Activated CD4-positive, alpha-beta T cell treated with anti-CD3 and anti-CD28 coated beads, Interleukin-10, Interleukin-2, amounts not matched to agents 100 ng/mL and 50 ng/mL, durations not matched to agents 16 hours and 8 hours (primary cell): ENCODE data around the gene IQSEC1.
A peak's percentile ranks its signal among the peaks of the same experiment; 100 is the strongest.

ENCODE experiments used
- DNase-seq: peaks from one replicate; pipeline ENCODE4 v3.0.0-alpha.2; 2020

Gene IQSEC1

DNA sequence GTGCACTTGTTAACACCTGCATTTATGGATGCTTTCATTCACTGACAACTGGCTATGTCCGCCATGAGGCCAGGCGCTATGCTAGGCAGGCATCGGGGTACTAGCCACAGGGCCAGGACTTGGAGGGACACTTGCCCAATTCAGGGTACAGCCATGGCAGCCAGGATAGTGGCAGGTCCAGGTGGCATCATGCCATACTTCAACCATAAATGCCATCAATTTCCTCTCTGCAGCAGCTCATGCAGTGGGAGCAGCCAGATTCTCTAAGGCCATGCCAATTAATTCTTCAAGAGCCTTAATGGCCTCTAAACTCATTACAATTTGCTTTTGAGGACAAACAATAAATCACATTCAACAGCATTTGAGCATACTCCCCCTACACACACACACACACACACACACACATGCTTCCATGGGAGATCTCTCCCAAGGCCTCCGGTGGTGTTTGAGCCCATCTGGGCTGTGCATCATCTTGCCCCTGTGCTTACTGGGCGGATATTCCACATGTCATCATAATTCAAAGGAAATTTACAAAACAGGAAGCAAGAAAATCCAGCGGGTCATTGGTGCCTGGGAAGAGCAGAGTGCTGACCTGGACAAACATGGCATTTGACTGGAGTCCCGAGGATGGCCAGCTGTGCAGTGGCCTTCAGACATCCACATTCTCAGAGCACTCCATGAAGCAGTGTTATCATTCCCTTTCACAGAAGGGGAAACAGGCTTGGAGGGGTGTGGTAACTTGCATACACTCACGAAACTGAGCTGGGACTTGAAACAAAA is 109.1 kb downstream of the IQSEC1 start:
- no peak for DNase-seq

DNA sequence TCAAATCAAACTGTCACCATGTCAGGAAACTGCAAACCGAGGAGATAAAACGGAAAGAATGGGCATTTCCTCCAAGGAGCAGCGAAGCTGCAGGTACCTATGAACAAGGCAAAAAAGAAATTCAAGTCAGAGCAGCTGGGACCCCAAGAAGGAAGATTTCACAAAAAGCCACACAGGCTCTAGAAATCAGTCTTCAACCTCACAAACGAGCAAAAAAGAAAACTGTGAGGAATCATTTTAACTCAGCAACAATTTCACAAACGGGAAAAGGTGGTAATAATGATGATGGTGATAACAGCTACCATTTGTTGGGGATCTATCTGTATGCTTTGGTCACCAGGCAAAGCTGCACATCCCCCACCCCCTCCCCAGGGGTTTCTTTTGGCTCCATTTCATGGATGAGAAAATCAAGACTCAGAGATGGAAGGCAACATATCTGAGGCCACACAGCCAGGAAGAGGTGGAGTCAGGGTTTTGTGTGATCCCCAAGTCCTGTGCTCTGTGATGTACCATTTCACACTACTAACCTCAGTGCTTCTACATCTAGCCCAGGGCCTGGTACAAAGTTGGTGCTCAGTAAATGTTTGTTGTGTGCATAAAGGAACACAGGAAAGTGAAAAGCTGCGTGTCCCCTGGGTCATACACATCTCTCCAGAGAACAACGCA is 109.9 kb downstream of the IQSEC1 start:
- DNase-seq: peak; percentile 88

DNA sequence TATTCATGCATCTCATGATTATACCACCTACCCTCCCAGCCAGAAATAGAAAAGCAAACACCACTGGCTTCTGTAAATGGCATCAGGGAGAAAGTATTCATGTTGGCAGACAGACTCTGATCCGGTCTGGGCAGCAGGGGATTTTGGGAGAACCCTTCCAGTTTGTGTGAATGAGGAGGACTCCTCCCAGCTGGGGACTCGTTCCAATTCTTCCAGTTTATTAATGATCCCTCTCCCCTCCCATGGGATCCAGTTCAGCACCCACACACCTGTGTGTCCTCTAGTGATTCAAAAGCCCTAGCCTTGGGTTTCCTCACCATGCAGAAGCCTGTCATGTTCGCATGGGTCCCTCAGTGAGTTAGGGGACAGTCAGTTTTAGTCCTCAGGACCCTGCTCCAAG is 110.9 kb downstream of the IQSEC1 start:
- DNase-seq: no peak

DNA sequence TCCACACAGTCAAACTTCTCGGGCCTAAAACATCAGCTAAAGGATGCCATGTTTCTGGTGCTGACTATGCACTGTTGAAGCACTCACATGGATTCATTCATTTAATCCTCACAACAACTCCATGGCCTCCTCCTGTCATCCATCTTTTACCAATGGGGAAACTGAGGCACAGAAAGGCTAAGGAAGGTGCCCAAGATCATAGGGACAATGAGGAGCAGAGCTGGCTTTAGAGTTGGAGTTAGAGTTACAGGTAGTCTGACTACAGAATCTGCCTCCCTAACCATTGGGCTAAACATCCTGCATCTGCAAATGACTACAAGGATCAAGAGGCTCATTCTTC is 111.6 kb downstream of the IQSEC1 start:
- DNase-seq: no peak

DNA sequence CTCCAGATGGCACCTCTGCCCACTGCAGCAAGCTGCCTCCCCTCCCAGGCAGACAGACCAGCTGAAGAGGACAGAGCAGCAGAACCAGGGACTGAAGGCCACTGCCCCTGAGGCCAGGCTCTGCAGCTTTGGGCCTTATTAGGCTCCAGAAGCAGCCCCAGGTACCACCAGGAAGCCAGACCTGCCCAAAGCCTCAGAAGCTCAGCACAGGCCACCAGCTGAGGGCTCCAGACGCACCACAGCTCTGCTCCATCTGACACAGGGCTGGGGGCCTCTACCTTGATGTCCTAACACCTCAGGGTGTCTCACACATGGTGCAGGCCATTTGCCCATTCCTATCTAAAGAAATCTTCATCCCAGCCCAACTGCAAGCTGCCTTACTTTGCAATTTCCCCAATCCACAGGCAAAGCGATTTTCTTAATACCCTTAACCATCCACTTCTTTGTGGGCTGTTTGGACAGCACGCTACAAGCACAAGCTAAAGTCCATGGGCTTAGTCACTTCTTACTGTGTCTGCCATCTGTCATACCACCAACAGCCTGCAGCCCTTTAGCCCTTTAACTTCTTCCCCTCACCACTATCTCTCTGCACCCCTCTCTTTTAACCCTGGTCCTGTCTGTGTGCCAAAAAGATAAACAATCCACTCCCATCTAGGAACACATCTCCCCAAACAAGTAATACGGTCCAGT is 112.1 kb downstream of the IQSEC1 start:
- DNase-seq: no peak

DNA sequence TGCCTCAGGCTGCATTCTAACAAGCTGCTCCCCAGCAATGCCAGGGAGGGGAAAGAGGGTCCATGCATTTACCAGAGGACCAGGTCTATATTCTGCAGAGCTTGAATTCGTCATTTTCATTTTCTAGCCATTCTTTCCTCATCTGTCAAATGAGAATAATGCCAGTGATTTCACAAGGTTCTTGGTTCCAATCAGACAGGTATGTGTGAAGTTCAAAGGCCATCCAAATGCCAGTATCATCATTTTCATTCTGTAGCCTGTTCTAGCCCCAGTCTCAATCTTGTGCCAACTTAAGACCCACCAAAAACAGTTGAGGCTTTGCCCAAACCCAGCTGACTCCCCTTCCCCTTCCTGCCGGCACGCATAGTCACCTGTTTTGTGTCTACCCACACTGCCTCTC is 112.7 kb downstream of the IQSEC1 start:
- no peak for DNase-seq

DNA sequence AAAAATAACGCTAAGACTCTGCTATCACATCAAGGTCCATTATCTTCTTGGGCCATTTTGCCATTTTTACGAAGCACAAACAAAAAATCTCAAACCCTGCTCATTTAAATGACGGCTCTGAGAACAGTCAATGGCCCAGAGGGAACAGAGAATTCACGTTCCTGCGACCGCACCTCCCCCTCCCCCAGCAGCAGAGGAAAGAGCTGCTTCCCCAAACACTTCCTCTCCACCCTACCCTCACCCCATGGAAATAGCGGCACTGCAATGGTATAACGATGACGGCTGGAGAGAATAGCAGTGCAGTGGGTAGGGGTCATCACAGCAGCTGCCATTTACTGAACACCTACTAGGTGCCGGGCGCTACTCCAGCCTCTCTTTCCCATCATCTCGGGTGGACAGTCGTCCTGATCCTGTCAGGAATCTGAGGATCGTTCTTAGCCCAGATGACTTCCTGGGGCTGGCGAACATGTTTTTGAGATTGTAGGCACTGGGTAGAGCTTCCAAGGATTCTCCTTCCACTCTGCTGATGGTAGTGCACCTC is 113.3 kb downstream of the IQSEC1 start:
- DNase-seq: no peak

DNA sequence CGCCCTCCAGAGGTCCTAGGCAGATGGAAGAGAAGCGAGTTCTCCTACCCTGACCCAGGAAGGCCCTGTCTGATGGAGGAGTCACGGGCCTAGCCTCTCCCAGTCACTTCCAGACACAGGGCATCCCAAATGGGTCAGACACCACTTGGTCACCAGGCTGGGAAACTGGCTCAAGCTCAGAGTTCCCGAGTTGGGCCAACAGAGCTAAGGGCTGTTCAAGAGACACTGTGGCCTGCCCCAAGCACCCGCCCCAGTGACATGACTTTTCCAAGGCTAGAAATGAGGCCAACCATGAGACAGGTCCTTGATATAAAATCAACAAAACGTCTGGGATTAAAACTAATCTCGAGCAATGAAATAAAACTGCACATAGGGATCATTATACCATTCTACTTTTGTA is 113.8 kb downstream of the IQSEC1 start:
- DNase-seq: no peak

DNA sequence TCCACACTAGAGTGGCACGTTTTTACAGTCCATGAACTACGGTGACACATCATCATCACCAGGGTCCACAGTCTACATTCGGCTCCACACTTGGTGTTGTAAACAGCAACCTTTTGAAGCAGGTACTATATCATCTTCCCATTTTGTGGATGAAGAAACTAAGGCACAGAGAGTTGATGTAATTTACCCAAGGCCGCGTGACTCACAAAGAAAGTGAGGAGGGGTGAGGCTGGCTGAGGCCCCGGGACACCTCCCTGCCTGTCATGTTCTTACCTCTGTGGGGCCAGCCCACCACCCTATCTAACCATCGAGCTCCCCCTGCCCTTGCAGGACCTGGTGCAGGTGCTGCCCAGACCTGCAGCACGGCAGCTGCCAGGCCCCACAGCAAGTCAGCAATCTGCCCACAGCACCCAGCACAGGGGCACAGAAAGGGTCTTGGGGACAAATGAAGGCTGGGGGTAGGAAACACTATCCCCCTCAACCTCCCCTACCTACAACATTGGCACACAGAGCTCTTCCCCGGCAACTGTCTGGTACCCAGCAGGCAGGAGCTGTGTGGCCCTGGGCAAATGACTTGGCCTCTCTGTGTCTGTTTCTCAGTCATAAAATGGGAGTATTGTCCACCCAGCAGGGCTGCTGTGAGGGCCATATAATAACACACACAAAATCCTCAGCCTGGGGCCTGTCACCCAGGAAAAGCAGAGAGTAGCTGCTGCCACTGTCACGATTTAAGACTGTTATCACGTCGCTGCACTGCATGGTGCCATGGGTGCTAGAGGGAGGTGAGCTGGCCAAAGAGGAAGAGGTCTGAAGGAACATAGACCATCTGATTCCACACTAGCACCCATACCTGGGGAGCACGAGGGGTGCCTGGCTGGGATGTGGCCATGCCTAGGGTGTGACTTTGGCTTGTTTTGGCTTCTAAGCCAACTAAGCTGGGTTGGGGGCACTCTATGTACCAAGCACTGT is 115.1 kb downstream of the IQSEC1 start:
- DNase-seq: no peak

DNA sequence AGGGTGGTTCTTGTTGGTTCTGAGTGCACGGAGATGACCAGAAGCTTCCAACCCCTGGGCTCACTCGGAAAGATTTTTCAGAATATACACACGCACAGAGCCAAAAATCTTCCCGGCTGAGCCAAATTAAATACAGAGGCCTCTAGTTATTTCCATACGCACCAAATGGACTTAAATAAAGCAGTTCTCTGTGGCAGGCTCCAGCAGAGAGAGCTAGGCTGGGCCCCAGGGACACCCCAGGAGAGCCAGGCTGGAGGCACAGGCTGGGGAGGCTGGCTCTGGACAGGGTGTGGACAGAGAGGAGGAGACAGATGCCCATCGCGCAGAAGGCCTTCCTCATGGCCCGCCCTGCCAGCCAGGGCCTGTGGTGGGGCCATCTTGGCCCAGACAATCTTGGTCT is 115.9 kb downstream of the IQSEC1 start:
- DNase-seq: no peak

DNA sequence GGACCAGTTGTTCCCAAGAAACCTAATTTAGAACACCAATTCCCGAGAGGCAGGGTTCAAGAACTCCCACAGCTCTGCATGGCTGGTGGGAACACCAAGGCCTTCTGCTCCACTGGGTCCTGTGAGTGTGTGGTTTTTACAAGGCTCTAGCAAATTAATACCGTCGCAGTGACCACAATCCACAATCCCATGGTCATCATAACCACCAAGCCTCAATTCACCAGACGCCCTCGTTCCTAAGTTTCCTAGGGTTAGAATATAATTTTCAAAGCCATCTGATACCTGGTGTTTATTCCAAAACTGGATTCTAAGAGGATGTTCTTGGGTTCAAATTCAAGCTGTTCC is 116.9 kb downstream of the IQSEC1 start:
- no peak for DNase-seq

DNA sequence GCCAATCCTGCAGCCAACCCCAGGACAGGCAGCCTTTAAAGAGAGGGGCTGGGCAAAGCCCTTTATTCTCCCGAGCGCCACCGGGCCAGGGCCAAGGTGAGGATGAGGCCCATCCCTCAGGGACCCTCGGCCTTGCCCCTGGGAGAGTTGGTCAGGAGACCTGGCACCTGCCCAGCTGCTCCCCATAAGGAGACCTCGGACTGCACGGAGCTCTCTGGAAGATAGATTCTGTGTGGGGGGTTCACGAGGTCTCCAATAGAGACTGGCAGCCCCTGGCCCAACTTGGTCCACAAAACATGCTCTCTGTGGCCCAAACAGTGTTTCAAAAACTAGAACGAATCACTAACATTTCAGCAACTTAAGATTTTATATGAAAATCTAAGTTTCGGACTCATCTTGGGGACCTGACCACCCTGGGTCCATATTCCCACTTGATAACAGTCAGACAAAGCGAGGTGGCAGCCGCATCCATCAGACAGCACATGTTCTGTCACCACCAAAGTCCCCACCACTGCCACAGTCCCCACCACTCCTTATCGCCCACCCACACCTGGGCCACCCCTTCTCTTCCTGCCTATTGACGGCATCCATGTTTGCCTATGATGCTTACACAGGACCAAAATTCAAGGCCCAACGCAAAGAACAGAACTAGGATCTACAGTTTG is 117.4 kb downstream of the IQSEC1 start:
- DNase-seq: no peak

DNA sequence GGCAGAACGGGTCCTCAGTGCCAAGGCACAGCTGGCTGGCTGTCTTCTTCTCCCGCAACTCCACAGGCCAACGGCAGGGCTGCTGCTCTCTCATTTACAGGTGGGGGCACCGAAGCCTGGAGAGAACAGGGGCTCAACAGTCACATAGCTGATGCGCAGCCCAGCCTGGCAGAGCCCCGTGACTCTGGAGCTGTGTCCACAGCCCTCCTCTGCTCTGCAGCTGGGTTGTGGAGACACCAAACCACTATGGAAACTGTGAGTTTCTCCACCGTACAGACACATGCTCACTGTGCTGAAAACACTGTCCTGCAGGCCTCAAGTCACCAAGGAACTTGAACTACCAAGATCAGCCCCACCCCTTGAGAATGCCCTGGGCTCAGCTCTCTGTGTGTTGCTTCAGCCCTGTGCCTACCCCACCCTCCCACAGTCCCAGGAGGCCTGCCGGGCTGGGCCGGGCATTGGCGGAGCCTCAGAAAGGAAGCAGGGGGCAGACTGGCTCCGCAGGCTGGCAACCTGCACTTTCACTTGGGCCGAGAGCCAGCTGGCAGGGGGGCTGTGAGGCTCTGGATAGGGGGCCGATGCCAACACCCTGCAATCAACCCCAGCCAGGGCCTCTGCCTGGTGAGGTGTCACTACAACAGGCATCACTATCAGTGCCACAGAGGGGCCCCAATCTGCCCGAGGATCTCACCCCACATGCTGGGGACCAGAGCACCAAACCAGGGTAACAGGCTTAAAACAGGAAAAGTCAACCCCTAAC is 118.2 kb downstream of the IQSEC1 start:
- DNase-seq: peak; percentile 32

DNA sequence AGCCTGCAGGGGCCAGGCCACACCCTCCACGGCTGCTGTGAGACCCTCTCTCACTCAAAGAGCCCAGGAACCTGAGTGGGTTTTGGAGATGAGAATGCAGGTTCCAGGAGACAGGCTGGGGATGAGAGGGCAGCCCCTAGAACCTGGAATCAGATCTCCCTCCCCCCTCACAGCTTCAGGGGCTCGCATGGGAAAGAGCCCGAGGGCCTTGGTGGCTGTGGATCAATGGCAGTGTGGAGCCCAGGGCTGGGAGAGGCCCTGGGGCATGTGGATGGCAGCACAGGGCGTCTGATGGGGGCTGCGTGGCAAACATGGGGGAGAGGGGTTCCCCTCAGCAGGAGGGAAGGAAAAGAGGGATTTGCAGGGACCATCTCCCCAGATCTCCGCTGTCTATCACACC is 119.0 kb downstream of the IQSEC1 start:
- DNase-seq: no peak

DNA sequence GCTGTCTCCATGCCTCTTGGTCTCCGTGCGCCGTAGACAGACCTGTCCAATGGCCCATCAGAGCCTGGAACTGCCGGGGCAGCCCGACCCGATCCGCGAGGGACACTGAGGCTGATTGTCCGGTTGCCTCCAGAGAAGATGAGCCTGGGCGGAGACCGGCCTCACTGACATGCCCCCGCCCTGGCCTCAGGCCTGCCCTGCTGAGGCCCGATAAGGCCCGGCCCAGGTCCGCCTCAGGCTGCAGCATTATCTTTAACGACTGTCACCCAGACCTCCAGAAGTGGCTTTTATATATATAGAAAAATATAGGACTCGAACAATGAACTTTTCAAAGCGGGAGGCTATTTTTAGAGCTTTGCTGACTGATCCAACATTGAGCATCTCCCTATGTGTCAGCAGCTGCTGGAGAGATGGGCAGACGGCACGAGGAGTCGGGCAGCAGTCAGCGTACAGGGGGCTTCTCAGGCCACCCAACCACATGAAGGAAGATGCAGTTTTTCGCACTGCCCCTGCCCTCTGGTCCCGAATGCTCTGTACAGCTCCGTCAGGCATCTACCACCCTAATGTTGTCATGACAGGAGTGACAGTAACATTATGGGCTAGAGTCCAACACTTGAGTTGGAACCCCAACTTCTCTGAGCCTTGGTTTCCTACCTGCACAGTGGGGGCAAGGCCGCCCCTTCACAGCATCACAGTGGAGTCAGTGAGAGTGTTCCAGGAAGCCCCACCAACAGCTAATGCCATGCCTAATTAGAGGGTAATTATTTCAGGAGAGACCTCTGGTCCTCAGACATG is 119.8 kb downstream of the IQSEC1 start:
- DNase-seq: no peak

DNA sequence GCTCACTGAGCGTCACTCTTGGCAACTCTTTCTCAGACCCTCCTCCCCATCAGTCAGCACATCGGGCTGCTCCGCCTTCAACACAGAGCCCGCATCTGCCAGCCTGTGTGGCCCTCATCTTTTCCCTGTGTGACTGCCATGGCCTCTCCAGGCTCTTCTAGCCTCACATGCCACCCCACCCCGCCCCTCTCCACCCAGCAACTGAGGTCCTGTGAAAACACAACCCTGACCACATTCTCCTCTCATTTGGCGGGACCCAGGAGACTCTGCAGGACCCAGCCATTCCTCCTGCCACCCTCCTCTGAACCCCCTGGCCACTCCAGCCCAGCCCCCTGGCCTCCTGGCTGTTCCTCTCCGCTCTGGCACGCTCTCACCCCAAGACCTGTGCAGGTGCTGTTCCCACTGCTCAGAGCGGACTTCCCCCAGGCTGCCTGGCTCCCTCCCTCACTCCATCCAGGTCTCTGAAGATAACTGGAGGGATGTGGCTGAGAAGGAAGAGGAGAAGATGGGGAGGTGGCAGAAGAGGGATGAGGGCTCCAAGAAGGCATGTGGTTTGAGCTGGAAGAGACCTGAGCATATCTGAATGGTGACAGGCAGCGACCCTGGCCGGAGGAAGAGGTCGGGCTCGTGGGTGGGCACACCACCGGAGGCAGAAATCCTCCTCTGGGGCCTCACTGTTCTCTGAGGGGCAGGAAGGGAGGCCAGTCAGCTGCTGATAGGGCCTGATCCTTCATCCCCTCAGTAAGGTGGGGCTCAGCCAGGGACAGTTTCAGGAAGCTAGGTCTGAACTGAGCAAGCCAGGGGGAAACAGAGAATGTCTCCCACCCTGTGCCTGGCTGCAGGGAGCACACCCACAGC is 120.7 kb downstream of the IQSEC1 start:
- no peak for DNase-seq

DNA sequence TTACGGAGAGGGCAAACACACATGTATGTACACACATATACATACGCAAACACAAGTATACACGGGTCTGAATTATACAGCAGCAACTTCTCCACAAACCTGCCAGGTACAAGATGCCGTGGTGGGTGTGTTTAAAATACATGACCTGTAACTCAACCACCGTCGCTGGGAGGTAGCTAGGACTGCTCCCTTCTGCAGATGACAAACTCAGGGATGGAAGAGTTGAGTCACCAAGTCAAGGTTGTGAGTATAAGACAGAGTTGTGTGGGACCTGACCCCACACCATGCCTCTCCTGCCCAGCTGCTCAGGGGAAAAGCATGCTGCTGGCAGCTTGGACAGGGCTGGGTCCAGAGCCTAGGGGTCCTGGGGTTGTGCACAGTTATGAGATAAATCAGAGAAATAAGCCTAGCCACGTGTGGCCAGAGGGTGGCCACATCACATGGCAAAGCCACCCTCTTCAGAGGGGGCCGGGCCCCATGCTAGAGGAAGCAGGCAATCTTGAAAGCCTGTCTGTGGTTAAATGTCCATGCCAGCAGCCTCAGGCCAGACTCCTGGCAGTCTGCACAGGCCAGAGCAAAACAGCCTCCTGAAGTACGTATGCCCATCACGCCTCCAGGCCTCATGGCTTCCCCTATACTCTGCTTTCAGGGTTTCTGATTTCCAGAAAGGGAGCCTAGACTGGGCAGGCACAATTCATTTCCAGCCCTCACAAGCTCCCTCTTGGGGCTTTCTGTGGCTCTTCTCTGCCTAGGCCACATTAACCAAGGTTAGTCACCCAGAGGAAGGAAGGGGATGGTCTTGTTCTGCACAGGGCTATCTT is 124.1 kb downstream of the IQSEC1 start:
- peak; percentile 84 for DNase-seq

DNA sequence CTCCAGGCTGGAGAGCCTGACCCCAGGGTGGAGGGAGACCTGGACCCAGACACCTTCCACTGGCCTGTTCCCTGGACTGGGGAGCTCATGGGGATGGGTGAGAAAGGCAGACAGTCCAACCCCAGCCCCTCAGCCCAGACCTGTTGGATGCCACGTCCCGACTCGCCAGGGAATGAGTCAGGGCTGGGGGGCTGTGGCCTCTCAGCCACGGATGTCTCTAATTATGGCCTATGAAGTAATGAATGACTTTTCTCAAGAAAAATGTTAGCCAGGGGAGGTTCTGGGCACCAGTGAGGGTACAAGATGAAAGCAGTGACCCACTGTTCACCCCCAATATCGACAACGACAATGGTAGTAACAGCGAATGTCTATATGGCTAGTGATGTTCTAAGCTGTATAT is 124.9 kb downstream of the IQSEC1 start:
- no peak for DNase-seq
